ENCODE data around the gene NTN1.

NTN1 gene

GRCh38 chr17:9220398-9221146 is 199.3 kb downstream of the NTN1 start:
- DNase-seq, result no peak

- no peak for DNase-seq
Measured at GRCh38 chr17:9221147-9221921, 200.0 kb downstream of the NTN1 start.

GRCh38 chr17:9221922-9222180 is 200.5 kb downstream of the NTN1 start:
- no peak for DNase-seq

GRCh38 chr17:9223531-9223930 is 202.2 kb downstream of the NTN1 start:
- DNase-seq, result no peak

GRCh38 chr17:9224485-9224884 is 203.2 kb downstream of the NTN1 start:
- DNase-seq, result no peak

GRCh38 chr17:9225305-9226101 is 204.2 kb downstream of the NTN1 start:
- no peak for DNase-seq

- DNase-seq, result no peak
Measured at GRCh38 chr17:9226130-9226793, 205.0 kb downstream of the NTN1 start.

- DNase-seq, result no peak
Measured at GRCh38 chr17:9226794-9227135, 205.5 kb downstream of the NTN1 start.

GRCh38 chr17:9227819-9228407 is 206.6 kb downstream of the NTN1 start:
- no peak for DNase-seq

- no peak for DNase-seq
Measured at GRCh38 chr17:9228408-9229159, 207.3 kb downstream of the NTN1 start.

GRCh38 chr17:9229160-9229825 is 208.0 kb downstream of the NTN1 start:
- DNase-seq, result no peak

- no peak for DNase-seq
Measured at GRCh38 chr17:9229826-9230201, 208.5 kb downstream of the NTN1 start.

GRCh38 chr17:9230346-9230745 is 209.0 kb downstream of the NTN1 start:
- DNase-seq, result no peak

GRCh38 chr17:9230861-9231260 is 209.6 kb downstream of the NTN1 start:
- DNase-seq, result no peak

- DNase-seq, result no peak
Measured at GRCh38 chr17:9231449-9232154, 210.3 kb downstream of the NTN1 start.

- no peak for DNase-seq
Measured at GRCh38 chr17:9232155-9232475, 210.8 kb downstream of the NTN1 start.

- no peak for DNase-seq
Measured at GRCh38 chr17:9232591-9233270, 211.4 kb downstream of the NTN1 start.

- DNase-seq, result no peak
Measured at GRCh38 chr17:9233271-9233599, 211.9 kb downstream of the NTN1 start.

GRCh38 chr17:9233761-9234160 is 212.5 kb downstream of the NTN1 start:
- no peak for DNase-seq

- DNase-seq, result no peak
Measured at GRCh38 chr17:9234389-9234945, 213.2 kb downstream of the NTN1 start.

Measured in cortex of kidney (tissue), 1 donor.